Right lobe of liver (tissue), 6 donors: ENCODE measurements around the gene PNMA5. TPM values are rescaled to one million over a fixed set of nuclear protein-coding genes. Genes with fewer than 3 reads are reported as not detected.
"Not testable (repeated sequence)": the region's sequence is repeated elsewhere in the genome, so short reads cannot be mapped to it uniquely, and the experiment has no call there.

Experiments
- ATAC-seq, 4 donors: fragments of 200-7000 bp; cut with Tn5 transposase; one replicate each; pipeline ENCODE4 v1.9.1; 2020; ENCODE audit warnings: mild to moderate bottlenecking in 4 of 4, moderate library complexity in 4 of 4
- DNase-seq, 3 donors: peaks; one replicate each; pipeline ENCODE4 v3.0.0-alpha.2; 2020
- H3K27ac ChIP-seq, 3 donors: fragments of 200-600 bp; one replicate each; pipeline ENCODE4 v1.8.0; 2022
- H3K27me3 ChIP-seq, 2 donors: fragments of 200-600 bp; one replicate each; pipeline ENCODE4 v1.8.0; 2022
- H3K36me3 ChIP-seq, 4 donors: fragments of 200-600 bp; sonication (generic) in 1 of 4; one replicate each; pipeline versions ENCODE4 v1.5.1 to v1.8.0; 2017 to 2022; ENCODE audit warnings: control low read depth in 1 of 4
- H3K4me1 ChIP-seq, 4 donors: fragments of 200-600 bp; sonication (generic) in 1 of 4; one replicate each; pipeline versions ENCODE4 v1.5.1 to v1.8.0; 2017 to 2022; ENCODE audit warnings: control low read depth in 1 of 4
- H3K4me3 ChIP-seq, 3 donors: fragments of 200-600 bp; one replicate each; pipeline ENCODE4 v1.8.0; 2022
- H3K9me3 ChIP-seq, 4 donors: fragments of 200-600 bp; sonication (generic) in 1 of 4; one replicate each; pipeline versions ENCODE4 v1.5.1 to v1.8.0; 2017 to 2022; ENCODE audit warnings: control low read depth in 1 of 4
- CTCF ChIP-seq, 4 donors: fragments of 200-600 bp in 3 of 4; fragments of 450-650 bp in 1 of 4; IDR thresholded peaks; one replicate each; pipeline versions ENCODE4 v1.5.1 to v1.8.0; 2016 to 2022; ENCODE audit warnings: antibody characterized with exemption in 4 of 4, mild to moderate bottlenecking in 2 of 4
- POLR2A ChIP-seq: fragments of 450-650 bp; IDR thresholded peaks from one replicate; pipeline ENCODE4 v1.6.1; 2017; ENCODE audit warnings: antibody characterized with exemption, mild to moderate bottlenecking
- WGBS: methylation state at CpG from one replicate; pipeline ENCODE4 v1.1.6; 2018; ENCODE audit warnings: low coverage, low lambda C conversion rate; ENCODE audit not compliant: insufficient coverage; ENCODE audit errors: missing lambda C conversion rate; 5-methylcytosine and 5-hydroxymethylcytosine counted together
- intact Hi-C, 2 donors: fragments of 100-400 bp; cut with DNase I; formaldehyde crosslinking; loops; one replicate each; pipeline versions ENCODE4 v1.11.2 to v1.14.1; 2022
- total RNA-seq, 6 experiments: library from RNA; depleted of rRNA in 2 of 6; stranded (reverse); fragments of >200 nt in 2 of 6; fragmentation: NEBNext Ultra II Directional in 3 of 6; extraction: Animal tissue kit (Norgen Biotek cat#: 25700) in 3 of 6; gene quantifications; one replicate each; pipeline versions ENCODE4 v1.1.0 to v1.2.4, GENCODE V29; 2016 to 2023
- donor health status: DM: no; HTN: yes; CAD: no.
- donor health status: DM: no; HTN: no; CAD: no.
- donor health status: DM: no; HTN: no; CAD: no.
- donor health status: DM: no; HTN: yes; CAD: no.
- donor health status: DM: no; HTN: yes; CAD: no.

The PNMA5 gene
- total RNA-seq, 6 experiments from 2014 or later = not detected

DNA sequence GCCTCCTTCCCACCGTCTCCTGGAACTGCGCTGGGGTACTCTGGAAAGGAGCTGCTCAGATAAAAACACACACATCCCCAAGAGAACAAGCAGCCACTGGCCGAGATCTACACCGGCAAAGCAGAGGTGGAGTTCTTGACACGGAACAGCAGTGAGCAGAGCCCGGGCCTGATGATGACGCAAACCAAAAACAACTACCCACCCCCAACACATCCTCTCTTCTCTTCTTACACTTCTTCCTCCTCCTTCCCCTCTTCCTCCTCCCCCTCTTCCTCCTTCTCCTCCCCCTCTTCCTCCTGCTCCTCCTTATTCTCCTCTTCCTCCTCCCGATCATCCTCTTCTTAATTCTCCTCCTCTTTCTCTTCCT is 4.6 kb downstream of the PNMA5 start:
- Histone ChIP-seq H3K4me1 (no peaks in the 10 kb centered on the region), H3K27me3 (no peaks in the 10 kb centered on the region), H3K36me3 (no peaks in the 10 kb centered on the region), H3K27ac (no peak overlapping the region), H3K4me3 (no peak overlapping the region), H3K9me3 (no peaks in the 10 kb centered on the region)
- intact Hi-C loops = no loop called here
- DNase-seq (no peak), ATAC-seq (peak in 2 of 4 donors; percentile 32 to 37)
- 62% methylated on average over 7 of the region's 8 CpGs for WGBS
- TF ChIP-seq POLR2A (no peak), CTCF (IDR thresholded peaks at IDR 0.05) (no peak)

- peak in 2 of 4 donors; percentile 29 to 39 for ATAC-seq
- no peaks in the 10 kb centered on the region for H3K9me3 ChIP-seq
- 46% methylated on average over 5 of the region's 9 CpGs for WGBS
- no peaks in the 10 kb centered on the region for H3K27me3 ChIP-seq
- no peak for TF ChIP-seq CTCF (IDR thresholded peaks at IDR 0.05)
- no peak for TF ChIP-seq POLR2A
- no peaks in the 10 kb centered on the region for H3K36me3 ChIP-seq
- H3K4me3 ChIP-seq = no peak overlapping the region
- no peaks in the 10 kb centered on the region for H3K4me1 ChIP-seq
- intact Hi-C loops = no loop called here
- DNase-seq = no peak
- no peak overlapping the region for H3K27ac ChIP-seq
Observed at GRCh38 chrX:152988536-152989291, 5.2 kb downstream of the PNMA5 start.

GRCh38 chrX:152987801-152988200 is 6.1 kb downstream of the PNMA5 start:
- WGBS = 47% methylated on average over 2 of the region's 8 CpGs
- Histone ChIP-seq H3K4me1 (no peaks in the 10 kb centered on the region), H3K36me3 (no peaks in the 10 kb centered on the region), H3K9me3 (no peaks in the 10 kb centered on the region), H3K4me3 (no peak overlapping the region), H3K27ac (no peak overlapping the region), H3K27me3 (no peaks in the 10 kb centered on the region)
- no peak for DNase-seq
- TF ChIP-seq CTCF (IDR thresholded peaks at IDR 0.05) (no peak), POLR2A (no peak)
- ATAC-seq = no peak
- intact Hi-C loops = no loop called here

GRCh38 chrX:152987156-152987555 is 6.8 kb downstream of the PNMA5 start:
- ATAC-seq, H3K27ac ChIP-seq, H3K4me1 ChIP-seq, H3K36me3 ChIP-seq, H3K9me3 ChIP-seq, H3K4me3 ChIP-seq, intact Hi-C loops, H3K27me3 ChIP-seq, DNase-seq: not testable (repeated sequence)
- WGBS = no CpG with 5 or more reads among the region's 10 CpGs

GRCh38 chrX:152985383-152985782 is 8.5 kb downstream of the PNMA5 start:
- H3K27me3 ChIP-seq, ATAC-seq, H3K4me1 ChIP-seq, H3K4me3 ChIP-seq, H3K27ac ChIP-seq, DNase-seq, H3K36me3 ChIP-seq, intact Hi-C loops, H3K9me3 ChIP-seq: not testable (repeated sequence)
- WGBS = no CpG with 5 or more reads among the region's 4 CpGs
